C1 segment of cervical spinal cord (tissue), 14 donors: Measurements from ENCODE around the gene HS2ST1.
A peak's percentile ranks its signal among the peaks of the same experiment; 100 is the strongest.
"Not testable (repeated sequence)": the region's sequence is repeated elsewhere in the genome, so short reads cannot be mapped to it uniquely, and the experiment has no call there.

Source experiments
- DNase-seq, 14 donors: peaks; one replicate each; lab custom pipeline; 2025; lab: John Stamatoyannopoulos, UW

Gene HS2ST1

DNA sequence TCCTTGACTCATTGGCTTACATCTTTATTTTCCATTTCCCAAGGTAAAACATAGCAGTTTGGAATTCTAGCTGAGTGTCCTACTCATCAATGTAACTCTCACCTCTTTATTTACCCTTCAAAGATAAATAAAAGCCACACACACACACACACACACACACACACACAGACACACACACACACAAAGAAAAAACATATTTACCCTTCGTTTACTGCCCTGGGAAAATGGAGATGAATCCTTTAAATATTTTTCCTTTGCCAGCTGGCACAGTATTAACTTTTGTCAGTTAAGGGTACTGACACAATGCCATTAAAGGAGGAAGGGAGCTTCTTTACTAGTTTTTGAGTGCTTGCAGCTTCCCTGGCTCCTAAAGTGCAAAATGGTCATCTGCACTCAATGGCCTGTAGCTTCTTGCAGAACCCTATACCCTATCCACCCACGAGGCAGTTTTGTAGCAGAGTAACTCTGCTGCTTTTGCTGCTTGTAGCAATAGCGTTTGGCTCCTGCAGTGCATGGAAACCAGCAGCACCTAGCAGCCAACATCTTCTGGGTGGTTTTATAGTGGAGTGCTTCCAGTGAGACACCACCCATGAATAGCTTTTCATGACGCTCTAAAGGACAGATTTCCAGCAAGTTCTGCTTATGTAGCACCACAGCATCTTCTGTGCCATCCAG is 103.7 kb downstream of the HS2ST1 start:
- no peak for DNase-seq

DNA sequence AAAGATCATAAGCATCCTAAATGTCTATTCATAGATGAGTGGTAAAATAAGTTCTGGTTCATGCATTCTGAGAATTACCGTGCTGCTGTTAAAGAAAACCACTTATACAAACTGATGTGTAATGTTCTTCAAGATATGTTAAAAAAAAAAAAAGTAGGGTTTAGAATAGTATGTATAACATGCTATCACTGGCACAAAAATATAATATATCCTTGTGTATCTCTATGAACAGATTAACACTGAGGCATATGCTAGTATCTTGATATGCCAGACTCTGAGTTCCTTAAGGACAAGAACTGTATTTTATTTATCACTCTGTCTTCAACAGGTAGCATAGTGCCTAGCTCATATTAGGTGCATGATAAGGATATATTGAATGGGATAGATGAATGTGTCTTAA is 108.9 kb downstream of the HS2ST1 start:
- no peak for DNase-seq

DNA sequence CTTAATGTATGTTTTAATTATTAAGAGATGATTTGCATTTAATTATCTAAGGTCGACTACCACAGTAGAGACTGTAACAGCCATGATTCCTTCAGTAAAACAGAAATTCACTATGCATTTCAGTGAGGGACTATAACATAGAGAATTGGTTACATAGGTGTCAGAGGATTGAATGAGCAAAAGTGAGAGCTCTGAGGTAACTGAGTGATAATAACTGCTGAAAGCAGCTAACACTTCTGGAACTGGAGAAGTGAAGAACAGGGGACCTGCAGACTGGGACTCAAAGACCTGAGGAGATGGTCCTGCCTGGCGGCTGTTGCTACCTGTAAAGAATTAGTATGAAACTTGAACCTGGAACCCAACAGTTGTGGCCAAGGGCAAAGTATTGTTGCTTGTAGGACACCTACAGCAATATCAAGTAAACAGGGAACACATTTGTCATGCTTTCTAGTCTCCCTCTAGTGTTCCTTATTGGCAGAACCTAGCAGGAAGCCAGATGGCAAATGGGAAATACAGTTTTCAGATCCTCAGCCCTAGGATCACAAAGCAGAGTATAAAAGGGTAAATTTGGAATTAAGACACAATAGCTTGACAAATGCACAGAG is 110.6 kb downstream of the HS2ST1 start:
- DNase-seq: peak in 1 of 14 donors; percentile 29

DNA sequence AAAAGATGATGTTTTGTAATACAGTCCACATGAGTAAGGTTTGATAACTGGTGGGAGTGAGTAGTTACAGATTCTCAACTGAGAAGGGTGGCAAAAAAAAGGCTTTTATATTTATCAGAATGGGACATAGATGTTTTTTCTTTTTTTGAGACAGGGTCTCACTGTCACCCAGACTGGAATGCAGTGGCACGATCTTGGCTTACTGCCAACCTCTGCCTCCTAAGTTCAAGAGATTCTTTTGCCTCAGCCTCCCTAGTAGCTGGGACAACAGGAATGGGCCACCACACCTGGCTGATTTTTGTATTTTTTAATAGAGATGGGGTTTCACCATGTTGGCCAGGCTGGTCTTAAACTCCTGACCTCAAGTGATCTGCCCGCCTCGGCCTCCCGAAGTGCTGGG is 113.1 kb downstream of the HS2ST1 start:
- not testable (repeated sequence) for DNase-seq

DNA sequence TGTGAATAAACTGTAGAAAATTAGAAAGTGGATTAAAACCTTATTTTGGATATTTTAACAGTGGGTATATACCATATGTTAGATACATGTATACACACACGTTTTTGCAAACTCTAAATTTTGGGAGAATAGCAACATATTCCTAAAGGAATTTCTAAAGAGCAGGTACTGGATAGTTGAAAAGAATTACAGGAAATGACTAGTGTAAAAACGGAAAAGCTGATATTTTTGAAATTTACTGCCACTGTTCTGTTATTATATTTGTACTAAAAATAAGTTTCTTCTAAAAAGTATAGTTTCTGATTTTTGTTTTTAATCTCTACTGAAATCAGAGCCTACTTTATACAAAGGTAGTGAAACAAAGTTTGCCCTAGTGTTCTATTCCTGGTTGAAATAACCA is 114.1 kb downstream of the HS2ST1 start:
- no peak for DNase-seq

DNA sequence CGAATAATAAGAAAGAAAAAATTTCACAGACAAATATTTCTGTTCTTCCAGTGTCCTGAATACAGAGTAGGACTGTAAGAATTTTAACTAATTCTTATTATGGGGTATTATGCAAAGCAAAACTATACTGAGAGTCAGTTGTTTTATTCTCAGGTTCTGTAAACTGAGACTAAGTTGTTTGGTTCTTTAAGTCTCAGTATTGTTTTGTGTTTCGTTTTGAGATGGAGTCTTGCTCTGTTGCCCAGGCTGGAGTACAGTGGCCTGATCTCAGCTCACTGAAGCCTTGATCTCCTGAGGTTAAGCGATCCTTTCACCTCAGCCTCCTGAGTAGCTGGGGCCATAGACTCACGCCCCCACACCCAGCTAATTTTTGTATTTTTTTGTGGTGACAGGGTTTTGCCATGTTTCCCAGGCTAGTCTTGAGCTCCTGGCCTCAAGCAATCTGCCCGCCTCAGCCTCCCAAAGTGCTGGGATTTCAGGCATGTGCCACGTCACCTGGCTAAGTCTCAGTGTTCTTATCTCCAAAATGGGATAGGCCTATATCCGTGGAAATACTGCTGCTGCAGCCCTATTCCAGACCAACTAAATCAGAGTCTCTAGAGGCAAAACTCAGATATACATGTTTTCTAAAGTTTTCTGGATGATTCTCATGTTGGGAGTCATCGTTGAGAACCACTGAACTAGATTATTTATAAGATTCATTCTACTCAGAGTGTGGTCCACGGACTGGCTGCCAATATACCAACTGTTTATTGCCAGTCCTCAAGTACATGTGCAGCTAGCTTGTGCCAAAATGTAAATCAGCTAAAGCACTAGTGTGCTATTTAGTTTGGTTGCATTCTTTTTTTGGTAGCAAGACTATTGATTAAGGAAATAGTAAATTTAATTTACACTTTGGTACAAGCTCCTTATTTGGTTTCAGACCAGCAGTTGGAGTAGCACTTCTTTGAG is 116.6 kb downstream of the HS2ST1 start:
- DNase-seq: no peak

DNA sequence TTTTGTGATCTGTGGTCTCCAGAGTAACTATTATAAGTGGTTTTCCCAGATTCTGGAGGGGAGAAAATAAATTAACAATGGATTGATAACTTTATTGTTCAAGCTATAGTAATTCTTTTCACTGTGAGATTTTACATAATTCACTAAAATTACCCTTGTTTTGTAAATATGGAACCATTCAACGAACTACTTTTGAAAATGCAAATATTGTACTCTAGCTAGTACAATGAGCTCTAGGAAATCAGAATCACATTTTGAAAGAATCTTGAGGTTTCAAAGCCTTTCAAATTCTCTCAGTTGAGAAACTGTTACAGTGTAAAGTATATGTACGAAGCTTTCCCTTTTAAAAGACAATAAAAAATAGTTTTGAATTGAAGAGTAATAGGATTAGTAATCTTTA is 119.9 kb downstream of the HS2ST1 start:
- DNase-seq: no peak

DNA sequence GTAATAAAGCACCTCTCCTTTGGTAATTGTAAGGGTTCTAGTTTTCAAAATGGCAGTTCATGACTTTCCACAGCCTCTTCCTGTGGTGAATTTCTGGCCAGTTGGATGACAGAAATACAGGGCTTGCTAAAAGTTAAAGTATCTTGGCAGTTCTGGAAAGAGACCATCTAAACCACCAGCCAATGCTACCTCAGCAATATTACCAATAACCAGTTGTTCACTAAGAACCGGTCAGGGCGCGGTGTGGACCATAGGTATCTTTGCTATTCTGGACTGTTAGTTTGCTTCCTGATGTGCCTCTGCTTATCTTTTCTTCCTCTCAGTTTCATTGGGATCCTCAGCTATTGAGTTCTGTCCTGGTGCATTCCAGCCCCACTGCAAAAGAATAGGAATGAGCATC is 124.7 kb downstream of the HS2ST1 start:
- no peak for DNase-seq

DNA sequence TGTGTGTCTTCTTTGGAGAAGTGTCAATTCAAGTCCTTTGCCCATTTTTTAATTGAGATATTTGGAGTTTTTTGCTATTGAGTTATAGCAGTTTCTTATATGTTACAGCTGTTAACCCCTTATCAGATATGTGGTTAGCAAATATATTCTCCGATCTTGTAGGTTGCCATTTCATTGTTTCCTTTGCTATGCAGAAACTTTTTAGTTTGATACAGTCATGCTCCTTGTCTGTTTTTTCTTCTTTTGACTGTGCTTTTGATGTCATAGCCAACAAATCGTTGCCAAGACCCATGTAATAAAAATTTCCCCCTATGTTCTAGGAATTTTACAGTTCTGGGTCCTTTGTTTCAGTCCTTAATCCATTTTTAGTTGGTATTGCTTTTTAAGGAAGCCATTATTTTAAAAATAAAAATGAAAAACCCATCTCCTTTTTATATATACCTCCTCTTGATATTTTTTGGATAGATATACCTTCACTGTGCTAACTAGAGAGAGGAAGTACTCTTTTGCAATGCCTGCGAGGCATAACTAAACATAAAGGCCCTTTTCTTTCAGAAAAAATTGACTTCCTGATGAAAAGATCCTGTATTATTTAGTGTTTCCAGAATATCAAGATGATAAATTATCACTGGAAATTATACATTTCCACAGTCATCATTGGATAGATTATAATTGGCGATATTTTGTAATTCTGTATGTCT is 127.8 kb downstream of the HS2ST1 start:
- no peak for DNase-seq

DNA sequence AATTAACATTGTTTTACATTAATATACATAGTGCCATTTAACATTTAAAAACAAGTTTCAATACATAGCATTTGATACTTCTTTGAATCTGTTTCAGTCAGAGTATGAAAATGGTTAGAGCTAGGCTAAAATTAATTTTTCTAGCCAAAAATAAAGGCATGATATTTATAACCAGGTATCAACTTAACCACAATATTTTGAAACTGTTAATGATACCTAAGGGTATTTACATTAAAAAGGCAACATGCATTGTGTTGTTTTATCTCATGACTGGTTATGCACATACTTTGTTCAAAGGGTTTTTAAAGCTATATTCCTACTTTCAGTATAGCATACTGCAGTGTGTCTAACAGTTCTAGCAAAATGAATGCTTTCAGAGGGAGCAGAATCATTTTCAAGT is 130.0 kb downstream of the HS2ST1 start:
- no peak for DNase-seq

DNA sequence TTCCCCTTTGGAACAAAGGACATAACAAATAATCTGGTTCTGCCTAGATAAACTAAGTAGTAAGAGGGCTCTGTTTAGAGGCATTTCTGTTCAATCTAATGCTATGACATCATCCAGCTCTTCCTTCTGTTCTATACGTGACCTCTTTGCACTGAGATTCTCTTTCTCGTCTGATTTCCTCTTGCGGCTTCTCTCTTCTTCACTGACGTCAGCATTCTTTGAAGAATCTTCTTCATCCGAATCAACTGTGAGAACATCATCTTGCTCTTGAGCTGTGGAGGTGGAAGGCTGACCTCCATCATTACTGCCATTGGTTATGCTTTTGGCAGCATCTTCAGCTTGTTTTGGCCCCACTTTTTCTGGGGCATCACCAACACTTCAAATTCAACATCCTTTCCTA is 130.4 kb downstream of the HS2ST1 start:
- DNase-seq: no peak

DNA sequence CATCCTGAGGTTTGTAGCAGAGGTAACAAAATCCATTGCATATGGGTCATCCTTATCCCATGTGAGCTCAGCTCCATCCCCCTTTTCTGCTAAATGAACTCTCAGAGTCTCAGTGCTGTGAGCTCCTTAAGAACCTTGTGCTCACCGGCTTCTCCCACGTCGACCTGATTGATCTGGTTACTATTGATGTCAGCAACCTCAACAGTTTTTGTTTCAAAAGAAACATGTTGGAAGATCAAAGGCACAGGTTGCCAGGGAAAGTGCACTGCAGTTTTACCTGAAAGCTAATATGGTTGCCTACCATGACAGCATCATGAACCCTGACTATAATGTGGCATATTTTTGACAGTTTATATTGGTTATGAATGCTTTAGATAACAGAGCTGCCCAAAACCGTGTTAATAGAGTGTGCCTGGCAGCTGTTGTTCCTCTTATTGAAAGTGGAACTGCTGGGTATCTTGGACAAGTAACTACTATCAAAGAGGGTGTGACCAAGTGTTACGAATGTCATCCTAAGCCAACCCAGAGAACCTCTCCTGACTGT is 131.4 kb downstream of the HS2ST1 start:
- no peak for DNase-seq

DNA sequence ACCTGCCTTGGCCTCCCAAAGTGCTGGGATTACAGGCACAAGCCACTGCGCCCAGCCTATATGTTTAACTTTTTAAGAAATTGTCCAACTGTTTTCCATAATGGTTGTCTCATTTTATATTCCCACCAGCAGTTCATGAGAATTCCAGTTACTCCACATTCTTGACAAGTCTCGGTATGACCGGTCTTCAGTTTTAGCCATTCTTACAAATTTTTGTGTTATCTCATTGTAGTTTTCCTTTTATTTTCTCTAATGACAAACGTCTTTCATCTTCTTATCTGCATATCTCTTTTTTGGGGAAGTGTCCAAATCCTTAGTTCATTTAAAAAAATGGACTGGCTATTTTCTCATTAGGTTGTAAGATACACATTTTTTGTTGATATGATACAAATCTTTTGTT is 132.5 kb downstream of the HS2ST1 start:
- no peak for DNase-seq

DNA sequence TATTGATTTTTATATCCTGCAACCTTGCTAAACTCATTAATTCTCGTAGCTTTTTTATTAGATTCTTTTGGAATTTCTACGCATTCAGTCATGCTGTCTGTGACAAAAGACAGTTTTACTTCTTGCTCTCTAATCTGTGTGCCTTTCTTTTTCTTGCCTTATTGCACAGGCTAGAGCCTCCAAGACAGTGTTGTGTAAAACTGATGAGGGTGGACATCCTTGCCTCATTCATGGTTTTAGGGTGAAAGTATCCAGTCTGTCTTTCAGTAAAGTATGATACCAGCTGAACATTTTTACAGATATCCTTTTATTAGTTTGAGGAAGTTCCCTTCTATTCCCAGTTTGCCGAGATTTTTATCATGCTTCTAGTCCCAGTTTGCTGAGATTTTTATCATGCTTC is 133.8 kb downstream of the HS2ST1 start:
- no peak for DNase-seq

DNA sequence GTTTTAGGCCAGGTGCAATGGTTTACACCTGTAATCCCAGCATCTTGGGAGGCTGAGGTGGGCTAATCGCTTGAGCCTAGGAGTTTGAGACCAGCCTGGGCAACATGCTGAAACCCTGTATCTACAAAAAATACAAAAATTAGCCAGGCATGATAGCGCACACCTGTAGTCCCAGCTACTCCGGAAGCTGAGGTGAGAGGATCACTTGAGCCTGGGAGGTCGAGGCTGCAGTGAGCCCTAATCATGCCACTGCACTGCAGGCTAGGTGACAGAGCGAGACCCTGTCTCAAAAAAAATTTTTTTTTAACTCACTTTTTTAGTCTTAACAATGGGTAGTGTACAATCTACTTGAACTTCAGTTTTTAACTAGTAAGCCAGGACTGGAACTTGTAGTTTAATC is 137.5 kb downstream of the HS2ST1 start:
- DNase-seq: no peak

DNA sequence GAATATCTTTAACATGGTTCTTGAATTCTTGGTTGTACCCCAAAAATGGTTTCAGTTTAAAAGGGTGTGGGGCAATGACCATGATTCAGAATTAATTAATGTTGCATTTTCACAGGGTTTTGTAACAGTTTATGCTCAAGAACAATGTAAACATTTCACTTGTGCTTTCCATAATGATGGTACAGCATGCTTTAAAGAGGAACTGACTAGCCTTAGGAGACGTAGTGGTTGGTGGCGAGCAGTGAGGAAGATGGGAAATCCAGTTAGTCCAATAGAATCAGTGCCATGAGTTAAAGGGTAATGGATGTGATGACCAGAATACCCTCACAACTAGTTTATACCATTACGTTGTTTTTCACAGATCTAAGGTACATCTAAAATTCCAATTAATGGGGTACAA is 138.0 kb downstream of the HS2ST1 start:
- no peak for DNase-seq

DNA sequence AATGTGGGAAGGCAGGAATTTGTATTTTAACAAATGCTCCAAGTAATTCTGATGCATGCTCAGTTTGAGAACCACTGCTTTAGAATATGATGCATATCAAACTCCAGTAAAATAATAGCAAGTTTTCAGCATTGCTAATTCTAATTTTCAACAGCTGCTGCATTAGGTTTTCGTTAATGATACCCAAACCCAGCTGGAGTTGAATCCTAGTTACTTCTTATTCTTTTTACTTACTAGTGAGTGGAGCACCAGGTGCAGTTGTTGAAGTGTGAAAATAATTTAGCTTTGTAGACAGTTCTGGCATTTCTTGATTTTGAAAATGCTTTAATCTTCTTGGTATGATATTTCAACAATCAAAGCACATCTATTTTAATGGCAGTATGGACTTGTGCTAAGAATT is 138.5 kb downstream of the HS2ST1 start:
- no peak for DNase-seq

DNA sequence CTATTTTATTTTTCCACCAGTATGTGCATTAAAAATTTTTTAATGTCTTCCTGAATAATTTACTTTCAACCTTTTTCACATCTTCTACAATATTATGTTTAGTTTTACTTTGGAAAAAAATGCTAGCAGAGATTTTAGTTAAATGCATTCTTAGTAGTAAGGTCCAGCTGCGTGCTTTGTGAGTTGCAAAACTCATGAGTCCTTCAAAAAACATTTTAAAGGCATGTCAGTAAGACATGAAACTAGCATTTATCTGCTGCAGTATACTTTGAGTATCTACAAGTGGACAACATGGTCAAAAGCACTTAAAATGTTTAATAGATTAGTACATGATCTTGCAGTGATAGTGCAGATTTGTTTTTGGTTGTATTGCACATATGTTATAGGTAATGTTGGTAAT is 139.0 kb downstream of the HS2ST1 start:
- no peak for DNase-seq

DNA sequence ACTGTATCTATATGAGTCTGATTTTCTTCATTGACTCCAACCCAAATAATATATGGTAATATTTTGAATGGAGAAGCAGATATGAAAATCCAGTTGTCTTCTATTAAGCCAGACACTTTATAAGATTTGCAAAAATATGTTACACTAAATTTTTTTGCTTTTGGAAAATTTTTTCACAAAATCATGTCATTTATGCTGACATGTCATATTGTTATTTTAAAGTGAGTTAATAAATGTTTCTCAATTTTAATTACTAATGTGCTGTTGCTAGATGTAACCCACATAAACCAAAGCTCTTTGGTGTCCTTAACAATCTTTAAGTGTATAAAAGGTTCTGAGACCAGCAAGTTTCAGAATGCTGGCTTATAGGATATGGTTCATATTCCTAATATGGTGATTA is 142.5 kb downstream of the HS2ST1 start:
- no peak for DNase-seq

DNA sequence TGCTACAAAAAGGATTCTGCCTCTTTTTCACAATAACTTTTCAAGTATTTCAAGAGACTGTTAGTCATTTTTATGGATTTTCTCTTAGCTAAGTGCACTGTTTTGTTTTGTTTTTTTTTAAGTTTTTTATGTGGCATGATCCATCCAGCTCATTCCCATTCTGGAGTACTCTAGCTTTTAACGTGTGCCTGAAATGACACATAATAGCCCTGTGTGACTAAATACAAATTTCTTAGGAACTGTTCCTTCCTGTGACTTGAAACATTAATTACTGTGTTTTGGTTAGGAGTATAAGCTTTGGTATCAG is 143.9 kb downstream of the HS2ST1 start:
- no peak for DNase-seq

DNA sequence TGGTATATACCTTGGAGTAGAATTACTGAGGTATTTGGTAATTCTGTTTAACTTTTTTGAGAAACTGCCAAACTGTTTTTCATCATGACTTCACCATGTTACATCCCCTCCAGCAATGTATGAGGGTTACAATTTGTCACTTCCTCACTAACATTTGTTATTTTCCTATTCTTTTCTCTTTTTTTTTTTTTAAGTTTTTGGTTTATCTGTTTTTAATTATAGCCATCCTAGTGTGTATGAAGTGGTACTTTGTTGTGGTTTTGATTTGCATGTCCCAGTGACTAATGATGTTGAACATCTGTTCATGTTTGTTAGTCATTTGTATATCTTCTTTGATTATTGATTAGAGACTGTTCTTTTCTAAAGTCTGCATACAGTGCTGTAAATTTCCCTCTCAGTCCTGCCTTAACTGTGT is 147.3 kb downstream of the HS2ST1 start:
- no peak for DNase-seq

DNA sequence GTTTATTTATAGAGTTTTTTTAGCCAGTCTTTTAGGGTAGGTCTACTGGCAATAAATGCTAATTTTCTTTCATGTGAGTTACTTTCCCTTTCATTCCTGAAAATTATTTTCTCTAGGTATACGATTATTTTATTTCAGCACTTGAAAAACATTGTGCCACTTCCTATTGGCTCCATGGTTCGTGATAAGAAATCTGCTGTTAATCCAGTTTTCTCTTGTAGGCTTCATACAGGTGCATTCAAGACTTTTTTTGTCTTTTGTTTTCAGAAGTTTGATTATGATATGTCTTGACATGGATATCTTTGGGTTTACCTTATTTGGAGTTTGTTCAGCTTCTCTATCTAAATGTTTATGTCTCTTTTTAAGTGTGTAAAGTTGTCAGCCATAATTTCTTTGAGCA is 148.3 kb downstream of the HS2ST1 start:
- no peak for DNase-seq
